H1 (cell line): ENCODE results near the gene ZDHHC8. TPM values are rescaled to one million over a fixed set of nuclear protein-coding genes. Genes with fewer than 3 reads are reported as not detected.

ENCODE experiments used
- CTCF ChIA-PET: fragments of 300-600 bp; sonication (Branson Sonifier 250); formaldehyde crosslinking; loops from one replicate; lab custom pipeline; 2021; ENCODE audit not compliant: partially characterized antibody; lab: Charles Lee
- POLR2A ChIA-PET: fragments of 300-600 bp; sonication (Branson Sonifier 250); formaldehyde crosslinking; loops from one replicate; lab custom pipeline; 2021; ENCODE audit warnings: inconsistent platforms; ENCODE audit not compliant: partially characterized antibody; lab: Charles Lee
- DNase-seq, 2 experiments: peaks; one replicate each; pipeline versions ENCODE4 v3.0.0 to v3.0.0-alpha.2; 2010 to 2022; ENCODE audit warnings: low spot score in 2 of 2, low read depth in 1 of 2, mixed read lengths in 1 of 2
- FAIRE-seq: peaks from 2 replicates; lab custom pipeline; 2011; peaks lifted over from hg19 to GRCh38; lab: Jason Lieb, UNC
- H2AFZ ChIP-seq: 2 replicates; pipeline ENCODE4 v1.8.1; 2012; ENCODE audit warnings: low read length, inconsistent platforms
- H2AK5ac ChIP-seq: 2 replicates; pipeline ENCODE4 v1.6.1; 2013; ENCODE audit warnings: low read depth, low read length
- H2BK120ac ChIP-seq: replicated peaks from 2 replicates; pipeline ENCODE3; 2013; ENCODE audit warnings: low read depth, low read length, inconsistent platforms
- H2BK12ac ChIP-seq: 2 replicates; pipeline ENCODE4 v1.6.1; 2013; ENCODE audit warnings: low read depth, low read length
- H2BK15ac ChIP-seq: 2 replicates; pipeline ENCODE4 v1.6.1; 2013; ENCODE audit warnings: low read length
- H2BK20ac ChIP-seq: 2 replicates; pipeline ENCODE4 v1.6.1; 2013; ENCODE audit warnings: low read length
- H2BK5ac ChIP-seq: 2 replicates; pipeline ENCODE4 v1.6.1; 2013; ENCODE audit warnings: low read depth, low read length
- H3K14ac ChIP-seq: 2 replicates; pipeline ENCODE4 v1.6.1; 2013; ENCODE audit warnings: inconsistent platforms; ENCODE audit not compliant: insufficient read length
- H3K18ac ChIP-seq: 2 replicates; pipeline ENCODE4 v1.6.1; 2013; ENCODE audit warnings: low read length; ENCODE audit errors: extremely low read depth
- H3K23ac ChIP-seq: 2 replicates; pipeline ENCODE4 v1.6.1; 2013; ENCODE audit warnings: inconsistent platforms; ENCODE audit not compliant: insufficient read length
- H3K23me2 ChIP-seq: 2 replicates; pipeline ENCODE4 v1.6.1; 2013; ENCODE audit warnings: low read depth, low read length
- H3K27ac ChIP-seq: 2 replicates; pipeline ENCODE4 v1.6.1; 2011; ENCODE audit warnings: low read depth, low read length, inconsistent platforms
- H3K27me3 ChIP-seq, 4 experiments: replicated peaks in 1 of 4; 1 replicate in 1 of 4; 2 replicates in 3 of 4; pipeline versions ENCODE4 v1.6.1 to v1.8.1; 2011 to 2013; ENCODE audit warnings: low read length in 3 of 4, mild to moderate bottlenecking in 3 of 4, inconsistent platforms in 2 of 4, mixed read lengths in 2 of 4, moderate library complexity in 1 of 4; ENCODE audit not compliant: control insufficient read depth in 3 of 4, insufficient read depth in 3 of 4; ENCODE audit errors: extremely low read depth in 1 of 4
- H3K36me3 ChIP-seq, 4 experiments: 2 replicates each; pipeline versions ENCODE4 v1.6.1 to v1.8.1; 2011 to 2013; ENCODE audit warnings: mild to moderate bottlenecking in 4 of 4, low read length in 3 of 4, moderate library complexity in 2 of 4, control low read depth in 1 of 4, inconsistent platforms in 1 of 4; ENCODE audit not compliant: insufficient read depth in 4 of 4, control insufficient read depth in 2 of 4
- H3K4ac ChIP-seq: replicated peaks from 2 replicates; pipeline ENCODE3; 2013; ENCODE audit warnings: low read length, low read depth, mixed read lengths, inconsistent platforms; ENCODE audit not compliant: insufficient read length
- H3K4me1 ChIP-seq, 4 experiments: replicated peaks in 1 of 4; 1 replicate in 1 of 4; 2 replicates in 3 of 4; pipeline versions ENCODE4 v1.6.1 to v1.8.1; 2011 to 2013; ENCODE audit warnings: low read length in 3 of 4, inconsistent platforms in 2 of 4, mixed read lengths in 1 of 4; ENCODE audit not compliant: insufficient read depth in 4 of 4, control insufficient read depth in 3 of 4
- H3K4me2 ChIP-seq, 2 experiments: 2 replicates each; pipeline versions ENCODE4 v1.6.1 to v1.8.1; 2011 to 2013; ENCODE audit warnings: low read depth in 2 of 2, low read length in 2 of 2, control low read depth in 1 of 2, inconsistent platforms in 1 of 2, mild to moderate bottlenecking in 1 of 2; ENCODE audit not compliant: insufficient read depth in 1 of 2
- H3K4me3 ChIP-seq, 4 experiments: fragments of 200-600, 300-600 bp in 1 of 4; sonication (generic), shearing (Covaris generic), sonication (Bioruptor Twin) in 1 of 4; 2 replicates each; pipeline versions ENCODE4 v1.5.1 to v1.8.1; 2011 to 2016; ENCODE audit warnings: low read length in 4 of 4, low read depth in 3 of 4, control low read depth in 2 of 4, inconsistent platforms in 2 of 4, mild to moderate bottlenecking in 2 of 4, mixed read lengths in 1 of 4, moderate library complexity in 1 of 4; ENCODE audit not compliant: insufficient read depth in 2 of 4; ENCODE audit errors: extremely low read depth in 1 of 4
- H3K56ac ChIP-seq: replicated peaks from 2 replicates; pipeline ENCODE3; 2013; ENCODE audit warnings: low read depth, mild to moderate bottlenecking, mixed read lengths, low read length, inconsistent platforms; ENCODE audit not compliant: insufficient read length
- H3K79me1 ChIP-seq: 2 replicates; pipeline ENCODE4 v1.6.1; 2013; ENCODE audit warnings: low read depth, low read length, control low read depth
- H3K79me2 ChIP-seq, 2 experiments: 2 replicates each; pipeline versions ENCODE4 v1.6.1 to v1.8.1; 2012 to 2013; ENCODE audit warnings: low read length in 2 of 2, mild to moderate bottlenecking in 2 of 2, inconsistent platforms in 1 of 2; ENCODE audit not compliant: insufficient read depth in 2 of 2, control insufficient read depth in 1 of 2
- H3K9ac ChIP-seq, 4 experiments: replicated peaks in 1 of 4; 1 replicate in 1 of 4; 2 replicates in 3 of 4; pipeline versions ENCODE4 v1.6.1 to v1.8.1; 2011 to 2013; ENCODE audit warnings: low read depth in 3 of 4, low read length in 3 of 4, control low read depth in 2 of 4, mild to moderate bottlenecking in 2 of 4, moderate library complexity in 2 of 4, inconsistent platforms in 1 of 4; ENCODE audit errors: extremely low read depth in 1 of 4
- H3K9me3 ChIP-seq, 2 experiments: 2 replicates each; pipeline versions ENCODE4 v1.6.1 to v1.8.1; 2012 to 2013; ENCODE audit warnings: mild to moderate bottlenecking in 2 of 2, moderate library complexity in 2 of 2, control low read depth in 1 of 2, inconsistent platforms in 1 of 2, low read depth in 1 of 2, low read length in 1 of 2, mixed read lengths in 1 of 2; ENCODE audit not compliant: insufficient read depth in 2 of 2
- H4K20me1 ChIP-seq, 2 experiments: replicated peaks in 1 of 2; 2 replicates each; pipeline versions ENCODE3 to v1.8.1; 2011 to 2013; ENCODE audit warnings: inconsistent platforms in 2 of 2, low read length in 2 of 2, mild to moderate bottlenecking in 1 of 2; ENCODE audit not compliant: insufficient read depth in 2 of 2, control insufficient read depth in 1 of 2
- H4K5ac ChIP-seq: 2 replicates; pipeline ENCODE4 v1.6.1; 2013; ENCODE audit warnings: low read length, low read depth, mixed read lengths, inconsistent platforms; ENCODE audit not compliant: insufficient read length
- H4K8ac ChIP-seq: 2 replicates; pipeline ENCODE4 v1.8.0; 2013; ENCODE audit warnings: mild to moderate bottlenecking, moderate library complexity, low read length, inconsistent platforms; ENCODE audit not compliant: insufficient read depth; ENCODE audit errors: extremely low read depth
- H4K91ac ChIP-seq: replicated peaks from 2 replicates; pipeline ENCODE3; 2013; ENCODE audit warnings: low read length, mixed read lengths, inconsistent platforms; ENCODE audit not compliant: insufficient read length
- CTCF ChIP-seq, 3 experiments: IDR thresholded peaks; 1 replicate in 2 of 3; 2 replicates in 1 of 3; pipeline versions ENCODE4 v1.5.1 to v1.6.1; 2011; ENCODE audit warnings: low read length in 3 of 3, mild to moderate bottlenecking in 3 of 3, inconsistent platforms in 2 of 3, low read depth in 1 of 3, moderate library complexity in 1 of 3; ENCODE audit not compliant: insufficient read depth in 1 of 3; ENCODE audit errors: control extremely low read depth in 1 of 3
- FOSL1 ChIP-seq: IDR thresholded peaks from 2 replicates; pipeline ENCODE4 v1.6.1; 2011; ENCODE audit warnings: mild to moderate bottlenecking, low read depth, low read length, moderate library complexity; ENCODE audit not compliant: insufficient read depth
- POU5F1 ChIP-seq: IDR thresholded peaks from 2 replicates; pipeline ENCODE4 v1.6.1; 2011; ENCODE audit warnings: low read depth, mild to moderate bottlenecking, low read length, moderate library complexity
- TAF7 ChIP-seq: optimal IDR thresholded peaks from 2 replicates; pipeline ENCODE3; 2011; ENCODE audit warnings: low read depth, mild to moderate bottlenecking, inconsistent platforms, low read length, moderate library complexity, borderline replicate concordance
- WGBS, 2 experiments: shearing (Covaris generic) in 1 of 2; methylation state at CpG; one replicate each; pipeline versions ENCODE4 v1.1.6 to v1.1.7; 2013 to 2015; ENCODE audit warnings: low lambda C conversion rate in 2 of 2, mixed read lengths in 2 of 2, inconsistent platforms in 1 of 2, low coverage in 1 of 2, missing lambda C conversion rate in 1 of 2; ENCODE audit not compliant: insufficient replicate concordance in 2 of 2, insufficient coverage in 1 of 2, insufficient read length in 1 of 2; ENCODE audit errors: extremely low coverage in 1 of 2, missing lambda C conversion rate in 1 of 2; 5-methylcytosine and 5-hydroxymethylcytosine counted together
- polyA plus RNA-seq, 7 experiments: library from polyadenylated mRNA; depleted of rRNA in 3 of 7; stranded (reverse) in 5 of 7; unstranded in 2 of 7; fragments of >200 nt in 5 of 7; fragments of 200-250 nt in 2 of 7; gene quantifications; 1 replicate in 5 of 7; 2 replicates in 1 of 7; 4 replicates in 1 of 7; pipeline versions ENCODE4 v1.2.1 to v1.2.3, GENCODE V29; 2011 to 2013; ENCODE audit warnings: missing spikeins in 2 of 7, mixed read lengths in 2 of 7
- total RNA-seq: library from RNA; stranded (reverse); fragmentation: NEBNext Ultra II Directional; extraction: Animal tissue kit (Norgen Biotek cat#: 25700); gene quantifications from 2 replicates; pipeline ENCODE4 v1.2.1, GENCODE V29; 2021

ZDHHC8 gene
- total and polyA plus RNA-seq, 2 of the 8 experiments (the other 6 are each of a cell fraction or from before 2014, with no cell fraction given): 18.6 to 65.6 TPM

GRCh38 chr22:20194681-20195593, 63.3 kb downstream of the ZDHHC8 start:
- ChIA-PET CTCF (interaction anchor here (0.9 to 6.8 kb wide), 13 partner anchors 8 to 89 kb away, joined by 3 to 43 read pairs (median 6); no protein-coding TSS in a partner anchor), POLR2A (interaction anchor here (1.4 to 1.7 kb wide), 2 partner anchors 8 to 11 kb away, joined by 3 to 5 read pairs; no protein-coding TSS in a partner anchor)
- H3K4me2 ChIP-seq: no peak overlapping the region
- 0 out of 2 replicates have a peak overlapping the region, but pooled peaks have one; percentile 30 for H2BK5ac ChIP-seq
- no peak overlapping the region for H2AK5ac ChIP-seq
- no peak overlapping the region for H4K5ac ChIP-seq
- H4K8ac ChIP-seq: peak overlapping the region; percentile 87; the same call in 1 of the 2 replicates
- no peak overlapping the region for H4K91ac ChIP-seq
- DNase-seq: no peak
- peaks cover 6% of the 10 kb centered on the region; the same call in 1 of the 2 replicates for H3K23me2 ChIP-seq
- H2BK20ac ChIP-seq: no peak overlapping the region
- no peak overlapping the region for H2BK15ac ChIP-seq
- no peak overlapping the region; the same call in 1 of the 2 replicates for H3K18ac ChIP-seq
- no peaks in the 10 kb centered on the region for H3K27me3 ChIP-seq
- no peak overlapping the region for H3K4ac ChIP-seq
- no peaks in the 10 kb centered on the region for H3K79me2 ChIP-seq
- no peak overlapping the region for H2AFZ ChIP-seq
- no peak for FAIRE-seq
- no peaks in the 10 kb centered on the region for H3K79me1 ChIP-seq
- H3K27ac ChIP-seq: no peak overlapping the region
- no peaks in the 10 kb centered on the region for H4K20me1 ChIP-seq
- H3K9me3 ChIP-seq: no peaks in the 10 kb centered on the region
- H3K9ac ChIP-seq: no peak overlapping the region
- H3K23ac ChIP-seq: no peak overlapping the region
- WGBS, 2 experiments: 72% methylated on average over 14 of the region's 15 CpGs; no CpG with 5 or more reads in 1 of the 2 experiments
- TF ChIP-seq CTCF (IDR thresholded peaks at IDR 0.05; ENCODE audit: control extremely low read depth in 1 of 3, insufficient read depth in 1 of 3, low read depth in 1 of 3, low read length in 3 of 3) (peak; percentile 1 to 15 (median 11); a peak in 3 of 4 replicates), FOSL1 (no peak), POU5F1 (no peak), TAF7 (no peak)
- no peak overlapping the region for H3K56ac ChIP-seq
- no peak overlapping the region for H2BK12ac ChIP-seq
- no peaks in the 10 kb centered on the region for H3K36me3 ChIP-seq
- no peak overlapping the region for H3K4me3 ChIP-seq
- H3K4me1 ChIP-seq: no peaks in the 10 kb centered on the region
- no peak overlapping the region for H2BK120ac ChIP-seq
- no peak overlapping the region for H3K14ac ChIP-seq
